B cell (primary cell): ENCODE measurements around the gene EFR3B. TPM values are rescaled to one million over a fixed set of nuclear protein-coding genes. Genes with fewer than 3 reads are reported as not detected.

ENCODE experiments used
- ATAC-seq: fragments of 200-7000 bp; cut with Tn5 transposase; one replicate; pipeline ENCODE4 v1.10.0; 2021; ENCODE audit warnings: low read depth, mild to moderate bottlenecking, moderate number of reproducible peaks, moderate library complexity
- CTCF ChIA-PET: fragments of 350-600 bp; sonication (Branson Sonifier 250); formaldehyde crosslinking; loops from one replicate; lab custom pipeline; 2021; ENCODE audit warnings: antibody characterized with exemption, inconsistent platforms; lab: Charles Lee
- POLR2A ChIA-PET: fragments of 350-600 bp; sonication (Branson Sonifier 250); formaldehyde crosslinking; loops from one replicate; lab custom pipeline; 2021; ENCODE audit warnings: antibody characterized with exemption; lab: Charles Lee
- DNase-seq: peaks from one replicate; pipeline ENCODE4 v3.0.0; 2013
- H2AFZ ChIP-seq: 2 replicates; pipeline ENCODE4 v1.6.1; 2012; ENCODE audit warnings: mild to moderate bottlenecking, low read depth, low read length; ENCODE audit not compliant: insufficient read depth, poor library complexity, severe bottlenecking
- H3K27ac ChIP-seq, 2 donors: 1 replicate in 1 of 2; 2 replicates in 1 of 2; pipeline ENCODE4 v1.5.1; 2012 to 2013; ENCODE audit warnings: low read length in 2 of 2, mild to moderate bottlenecking in 2 of 2, moderate library complexity in 1 of 2
- H3K27me3 ChIP-seq, 4 experiments: fragments of 200-600 bp in 1 of 4; sonication (generic) in 1 of 4; replicated peaks in 1 of 4; 1 replicate in 2 of 4; 2 replicates in 2 of 4; pipeline versions ENCODE4 v1.6.1 to v1.7.0; 2013 to 2016; ENCODE audit warnings: low read length in 3 of 4, mild to moderate bottlenecking in 2 of 4, mixed read lengths in 1 of 4, moderate library complexity in 1 of 4; ENCODE audit not compliant: insufficient read depth in 4 of 4, control insufficient read depth in 3 of 4; ENCODE audit errors: control extremely low read depth in 1 of 4
- H3K36me3 ChIP-seq, 2 experiments: replicated peaks in 1 of 2; 1 replicate in 1 of 2; 2 replicates in 1 of 2; pipeline versions ENCODE4 v1.6.1 to v1.7.1; 2013; ENCODE audit warnings: low read length in 1 of 2; ENCODE audit not compliant: insufficient read depth in 2 of 2, control insufficient read depth in 1 of 2; ENCODE audit errors: control extremely low read depth in 1 of 2, extremely low read depth in 1 of 2
- H3K4me1 ChIP-seq, 2 donors: fragments of 200-600 bp in 1 of 2; sonication (generic) in 1 of 2; 1 replicate in 1 of 2; 2 replicates in 1 of 2; pipeline versions ENCODE4 v1.5.1 to v1.6.1; 2013 to 2017; ENCODE audit warnings: low read length in 2 of 2; ENCODE audit not compliant: control insufficient read depth in 2 of 2, insufficient read depth in 2 of 2
- H3K4me2 ChIP-seq: replicated peaks from 2 replicates; pipeline ENCODE3; 2012; ENCODE audit warnings: mild to moderate bottlenecking, low read depth, low read length; ENCODE audit not compliant: poor library complexity, severe bottlenecking
- H3K4me3 ChIP-seq, 5 experiments: fragments of 200-600 bp in 1 of 5; sonication (generic) in 1 of 5; 1 replicate in 3 of 5; 2 replicates in 2 of 5; pipeline versions ENCODE4 v1.5.1 to v1.7.0; 2011 to 2016; ENCODE audit warnings: low read length in 4 of 5, mild to moderate bottlenecking in 4 of 5, low read depth in 2 of 5, control low read depth in 1 of 5, moderate library complexity in 1 of 5; ENCODE audit not compliant: insufficient read depth in 1 of 5; ENCODE audit errors: control extremely low read depth in 1 of 5, extremely low read depth in 1 of 5
- H3K79me2 ChIP-seq: fragments of 200-600 bp; sonication (generic); one replicate; pipeline ENCODE4 v1.6.0; 2016; ENCODE audit warnings: low read length; ENCODE audit not compliant: control insufficient read depth, insufficient read depth
- H3K9ac ChIP-seq: fragments of 200-600 bp; sonication (generic); 2 replicates; pipeline ENCODE4 v1.6.1; 2017; ENCODE audit warnings: mild to moderate bottlenecking, low read length, moderate library complexity
- H3K9me3 ChIP-seq, 3 donors: one replicate each; pipeline versions ENCODE4 v1.6.1 to v1.7.1; 2013; ENCODE audit warnings: low read length in 2 of 3; ENCODE audit not compliant: control insufficient read depth in 2 of 3, insufficient read depth in 1 of 3; ENCODE audit errors: control extremely low read depth in 1 of 3
- H4K20me1 ChIP-seq: 2 replicates; pipeline ENCODE4 v1.6.0; 2012; ENCODE audit warnings: mild to moderate bottlenecking, low read length; ENCODE audit not compliant: insufficient read depth, control insufficient read depth, poor library complexity, severe bottlenecking
- H3K27ac Mint-ChIP-seq: one replicate; pipeline ENCODE4 v1.8.0; 2021; ENCODE audit warnings: mixed read lengths
- H3K27me3 Mint-ChIP-seq: one replicate; pipeline ENCODE4 v1.8.0; 2021; ENCODE audit warnings: mixed read lengths
- H3K4me1 Mint-ChIP-seq: one replicate; pipeline ENCODE4 v1.8.0; 2021; ENCODE audit warnings: mixed read lengths
- H3K4me3 Mint-ChIP-seq: one replicate; pipeline ENCODE4 v1.8.0; 2021; ENCODE audit warnings: mixed read lengths
- H3K9me3 Mint-ChIP-seq: one replicate; pipeline ENCODE4 v1.8.0; 2022; ENCODE audit warnings: mixed read lengths; ENCODE audit not compliant: insufficient read depth
- CTCF ChIP-seq: fragments of 200-600 bp; IDR thresholded peaks from one replicate; pipeline ENCODE4 v1.8.0; 2022; ENCODE audit warnings: antibody characterized with exemption, mild to moderate bottlenecking
- EZH2 ChIP-seq: IDR thresholded peaks from 2 replicates; pipeline ENCODE4 v1.6.1; 2012; ENCODE audit warnings: borderline replicate concordance, low read depth, mild to moderate bottlenecking, moderate library complexity, low read length; ENCODE audit not compliant: insufficient read depth, poor library complexity, severe bottlenecking
- WGBS: methylation state at CpG from one replicate; pipeline ENCODE4 v1.1.5; 2013; ENCODE audit warnings: missing lambda C conversion rate; ENCODE audit not compliant: insufficient coverage; 5-methylcytosine and 5-hydroxymethylcytosine counted together
- intact Hi-C: fragments of 100-400 bp; cut with micrococcal nuclease; formaldehyde crosslinking; loops from one replicate; pipeline ENCODE4 v1.10.0; 2022
- polyA plus RNA-seq: library from polyadenylated mRNA; depleted of rRNA; stranded (reverse); fragments of >200 nt; gene quantifications from 2 replicates; pipeline ENCODE4 v1.2.3, GENCODE V29; 2012
- total RNA-seq, 2 donors: library from RNA; stranded (reverse); fragments of 120-200 nt in 1 of 2; gene quantifications; 1 replicate in 1 of 2; 2 replicates in 1 of 2; pipeline versions ENCODE4 v1.2.3 to v1.2.4, GENCODE V29; 2013 to 2022

The EFR3B gene
- total and polyA plus RNA-seq, 2 donors (not counting 1 experiment from before 2014, with no cell fraction given) = 0.15 TPM; not detected in 1

DNA sequence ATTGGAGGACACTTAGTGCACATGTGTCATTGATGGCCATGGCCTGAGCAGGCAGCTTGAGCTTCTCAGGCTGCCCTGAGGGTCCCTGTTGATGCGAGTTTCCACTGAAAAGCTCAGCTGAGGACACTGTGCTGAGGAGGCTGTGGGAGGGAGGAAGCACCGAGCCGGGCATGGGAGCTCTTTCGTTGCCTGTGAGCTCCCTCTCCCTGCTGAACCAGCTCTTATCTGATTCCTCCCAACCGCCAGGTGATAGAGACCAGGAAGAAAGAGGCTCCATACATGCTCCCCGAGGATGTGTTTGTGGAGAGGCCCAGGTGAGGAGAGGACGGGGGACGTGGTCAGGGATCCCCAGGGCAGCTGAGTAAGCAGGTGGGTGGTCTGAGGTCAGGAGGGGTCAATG lies 99.2 kb downstream of the EFR3B start:
- H3K27ac Mint-ChIP-seq = no peak overlapping the region
- H3K36me3 ChIP-seq = no peaks in the 10 kb centered on the region
- H2AFZ ChIP-seq = no peak overlapping the region
- H3K9me3 ChIP-seq = no peaks in the 10 kb centered on the region
- 90% methylated on average over 5 of the region's 8 CpGs for WGBS
- H3K4me1 ChIP-seq = no peaks in the 10 kb centered on the region
- no peaks in the 10 kb centered on the region for H3K9me3 Mint-ChIP-seq
- ChIA-PET POLR2A (no interaction called here), CTCF (interaction anchor here (0.6 to 1.6 kb wide), 2 partner anchors 12 to 25 kb away, joined by 3 to 6 read pairs; no protein-coding TSS in a partner anchor)
- H3K79me2 ChIP-seq = no peaks in the 10 kb centered on the region
- no peak overlapping the region for H3K4me3 Mint-ChIP-seq
- intact Hi-C loops = no loop called here
- H3K4me1 Mint-ChIP-seq = no peaks in the 10 kb centered on the region
- no peak overlapping the region for H3K4me2 ChIP-seq
- H3K4me3 ChIP-seq = no peak overlapping the region
- peaks cover 0 to 6% (median 1%) of the 10 kb centered on the region in 4 experiments for H3K27me3 ChIP-seq
- H3K27ac ChIP-seq = no peak overlapping the region
- TF ChIP-seq EZH2 = no peak
- no peak for TF ChIP-seq CTCF
- H3K9ac ChIP-seq = no peak overlapping the region
- peaks cover 6% of the 10 kb centered on the region for H3K27me3 Mint-ChIP-seq
- no peaks in the 10 kb centered on the region for H4K20me1 ChIP-seq
- DNase-seq (no peak), ATAC-seq (no peak)

DNA sequence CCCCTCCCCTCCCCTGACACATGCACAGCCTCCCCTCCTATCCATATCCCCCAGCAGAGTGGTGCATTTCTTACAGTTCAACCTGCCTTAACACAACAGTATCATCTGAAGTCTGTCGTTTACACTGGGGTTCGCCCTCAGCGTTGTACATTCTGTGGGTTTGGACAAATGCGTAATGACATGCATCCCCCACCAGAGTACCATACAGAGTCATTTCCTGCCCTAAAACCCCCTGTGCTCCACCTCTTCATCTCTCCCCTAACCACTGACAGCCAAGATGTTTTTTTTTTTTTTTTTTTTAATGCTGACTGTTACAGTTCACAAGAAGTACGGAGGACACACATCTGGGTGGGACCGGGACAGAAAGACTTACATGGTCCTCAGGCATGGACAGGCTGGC lies 103.9 kb downstream of the EFR3B start:
- Histone ChIP-seq H3K9me3 (no peaks in the 10 kb centered on the region), H3K79me2 (no peaks in the 10 kb centered on the region), H3K4me2 (no peak overlapping the region), H3K9ac (no peak overlapping the region), H3K36me3 (no peaks in the 10 kb centered on the region), H2AFZ (no peak overlapping the region), H4K20me1 (no peaks in the 10 kb centered on the region), H3K27ac (no peak overlapping the region), H3K4me1 (no peaks in the 10 kb centered on the region), H3K27me3 (peaks cover 0 to 2% (median 0%) of the 10 kb centered on the region in 4 experiments), H3K4me3 (no peak overlapping the region)
- 75% methylated on average over 2 of the region's 6 CpGs for WGBS
- DNase-seq = no peak
- Mint-ChIP-seq H3K27me3 (no peaks in the 10 kb centered on the region), H3K27ac (no peak overlapping the region), H3K9me3 (no peaks in the 10 kb centered on the region), H3K4me3 (no peak overlapping the region), H3K4me1 (no peaks in the 10 kb centered on the region)
- ChIA-PET CTCF (no interaction called here), POLR2A (no interaction called here)
- intact Hi-C loops = no loop called here
- no peak for ATAC-seq
- no peak for TF ChIP-seq EZH2
- TF ChIP-seq CTCF = no peak
